H7 (cell line): ENCODE results near the gene SEC23A. TPM values are rescaled to one million over a fixed set of nuclear protein-coding genes. Genes with fewer than 3 reads are reported as not detected.

Source experiments
- DNase-seq: peaks from one replicate; pipeline ENCODE4 v3.0.0; 2012
- H3K27me3 ChIP-seq: 2 replicates; pipeline ENCODE4 v1.6.0; 2011; ENCODE audit warnings: mild to moderate bottlenecking, low read length; ENCODE audit not compliant: control insufficient read depth, insufficient read depth
- H3K36me3 ChIP-seq: replicated peaks from 2 replicates; pipeline ENCODE4 v1.5.1; 2011; ENCODE audit warnings: low read length; ENCODE audit not compliant: control insufficient read depth, insufficient read depth
- H3K4me3 ChIP-seq: 2 replicates; pipeline ENCODE4 v1.5.1; 2011; ENCODE audit warnings: low read depth, mild to moderate bottlenecking, control low read depth, low read length, moderate library complexity; ENCODE audit not compliant: insufficient read depth
- total RNA-seq: library from RNA; depleted of rRNA; stranded (reverse); fragments of >200 nt; shearing (Covaris generic); gene quantifications from 2 replicates; pipeline ENCODE4 v1.2.3, GENCODE V29; 2014; rRNA removed

Gene SEC23A
- total RNA-seq, 1 experiment from 2014 or later, result 105 TPM

DNA sequence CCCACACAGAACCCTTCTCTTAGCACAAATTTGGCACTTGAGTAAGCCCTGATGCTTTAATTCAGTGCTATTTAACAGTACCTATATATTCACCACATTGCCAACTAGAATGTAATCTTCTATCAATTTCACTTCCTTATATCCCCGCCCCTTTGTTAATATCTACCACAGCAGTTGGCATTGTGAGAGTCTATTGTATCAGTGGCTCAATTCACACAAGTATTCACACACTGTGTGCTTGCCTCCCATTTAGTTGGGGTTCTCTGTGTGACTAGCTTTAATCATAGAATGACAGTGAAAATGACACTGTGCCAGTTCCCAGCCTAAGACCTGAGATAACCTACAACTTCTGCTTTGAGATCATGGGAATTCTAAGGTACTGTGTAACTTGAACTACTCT lies 103.1 kb downstream of the SEC23A start:
- no peak for DNase-seq
- no peak overlapping the region for H3K4me3 ChIP-seq
- H3K36me3 ChIP-seq, result no peaks in the 10 kb centered on the region
- no peaks in the 10 kb centered on the region for H3K27me3 ChIP-seq

DNA sequence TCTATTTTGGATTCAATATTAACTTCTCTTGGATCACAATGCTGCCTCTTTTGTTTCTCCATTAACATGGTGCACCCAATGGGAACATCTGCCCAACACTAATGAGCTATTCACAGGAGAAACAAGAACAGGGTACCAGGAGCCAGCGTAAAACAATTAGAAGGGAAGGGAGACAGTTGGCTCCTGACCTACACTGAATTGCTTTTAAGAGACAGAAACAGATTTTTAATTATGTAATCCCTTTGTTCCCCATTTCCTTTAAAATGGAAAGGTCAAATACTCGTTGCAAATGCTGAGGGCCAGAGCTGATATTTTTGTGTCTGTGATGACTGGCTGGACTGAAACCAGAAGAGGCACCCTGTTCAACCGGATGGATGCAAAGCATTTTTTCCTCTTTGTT lies 108.3 kb downstream of the SEC23A start:
- no peak overlapping the region for H3K4me3 ChIP-seq
- no peak for DNase-seq

DNA sequence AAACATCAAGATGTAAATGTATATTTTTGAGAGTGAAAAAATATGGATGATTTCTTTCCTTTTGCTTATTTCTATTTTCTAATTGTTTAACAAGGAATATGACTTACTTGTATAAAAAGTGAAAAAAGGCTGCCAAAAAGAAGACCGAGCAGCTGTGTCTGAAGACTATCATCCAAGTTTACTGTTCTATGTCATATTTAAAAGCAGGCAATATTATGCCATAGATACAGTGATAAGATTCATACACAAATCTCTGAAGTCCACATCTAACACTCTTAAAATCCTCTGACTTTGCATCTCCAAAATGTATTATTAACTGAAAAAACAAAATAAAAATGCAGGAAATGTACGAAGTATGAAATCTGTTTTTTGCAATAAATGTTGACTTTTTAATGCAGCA lies 109.1 kb downstream of the SEC23A start:
- Histone ChIP-seq H3K4me3 (no peak overlapping the region), H3K27me3 (no peaks in the 10 kb centered on the region), H3K36me3 (no peaks in the 10 kb centered on the region)
- no peak for DNase-seq

More for the DNA sequence above, 108.3 kb downstream of the SEC23A start:
- Histone ChIP-seq H3K36me3 (no peaks in the 10 kb centered on the region), H3K27me3 (no peaks in the 10 kb centered on the region)

DNA sequence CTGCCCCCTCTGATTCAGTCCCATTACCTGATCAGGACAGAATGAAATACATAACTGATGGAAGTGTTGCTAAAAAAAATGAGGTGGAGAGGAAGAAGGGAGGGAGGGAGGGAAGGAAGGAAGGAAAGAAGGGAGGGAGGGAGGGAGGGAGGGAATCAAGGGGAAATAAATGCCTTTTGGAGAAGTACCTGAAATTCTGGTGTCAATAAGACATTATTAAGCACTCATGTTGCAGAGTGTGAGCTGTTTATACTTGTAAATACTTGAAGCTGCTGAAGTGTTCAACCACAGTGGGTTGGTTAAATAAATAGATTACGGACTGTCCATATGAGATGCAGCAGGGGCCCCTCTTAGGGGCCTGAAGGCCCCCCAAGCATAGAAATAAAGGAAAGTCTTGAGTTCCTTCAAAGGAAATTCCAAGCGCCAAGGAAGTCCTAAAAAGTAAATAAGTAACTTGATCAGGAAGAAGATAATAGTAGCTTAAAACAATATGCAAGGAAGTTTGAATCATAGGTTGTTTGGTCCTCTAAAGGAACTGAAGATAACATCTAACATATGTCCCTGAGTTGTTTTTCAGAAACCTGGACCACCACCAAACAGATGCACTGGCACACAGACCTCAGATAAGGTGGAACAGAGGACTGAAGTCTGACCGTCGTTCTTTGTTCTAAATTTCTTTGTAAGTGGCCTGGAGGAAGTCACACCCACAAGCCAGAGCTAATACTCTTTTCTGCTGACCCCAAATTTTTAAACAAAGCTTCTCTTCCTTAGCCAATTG lies 110.8 kb downstream of the SEC23A start:
- Histone ChIP-seq H3K4me3 (no peak overlapping the region), H3K36me3 (no peaks in the 10 kb centered on the region), H3K27me3 (no peaks in the 10 kb centered on the region)
- no peak for DNase-seq

DNA sequence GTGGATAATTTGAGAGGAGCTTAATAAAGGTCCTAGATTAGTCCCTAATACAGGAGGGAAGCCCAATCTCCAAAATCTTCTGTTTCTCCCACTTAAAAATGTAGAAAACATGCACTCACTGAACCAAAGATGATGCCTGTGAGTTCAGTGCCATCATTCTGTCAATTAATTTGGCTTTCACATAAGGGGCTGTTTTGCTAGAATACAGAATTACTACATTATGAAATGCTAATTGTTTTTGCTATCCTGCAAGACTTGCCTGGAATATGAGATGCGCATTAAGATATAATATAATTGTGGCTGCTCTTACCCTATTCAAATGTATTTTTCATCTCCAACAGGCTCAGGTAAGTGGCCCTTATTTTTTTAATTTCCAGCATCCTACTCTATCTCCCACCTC lies 111.7 kb downstream of the SEC23A start:
- Histone ChIP-seq H3K27me3 (no peaks in the 10 kb centered on the region), H3K4me3 (no peak overlapping the region), H3K36me3 (no peaks in the 10 kb centered on the region)
- no peak for DNase-seq

DNA sequence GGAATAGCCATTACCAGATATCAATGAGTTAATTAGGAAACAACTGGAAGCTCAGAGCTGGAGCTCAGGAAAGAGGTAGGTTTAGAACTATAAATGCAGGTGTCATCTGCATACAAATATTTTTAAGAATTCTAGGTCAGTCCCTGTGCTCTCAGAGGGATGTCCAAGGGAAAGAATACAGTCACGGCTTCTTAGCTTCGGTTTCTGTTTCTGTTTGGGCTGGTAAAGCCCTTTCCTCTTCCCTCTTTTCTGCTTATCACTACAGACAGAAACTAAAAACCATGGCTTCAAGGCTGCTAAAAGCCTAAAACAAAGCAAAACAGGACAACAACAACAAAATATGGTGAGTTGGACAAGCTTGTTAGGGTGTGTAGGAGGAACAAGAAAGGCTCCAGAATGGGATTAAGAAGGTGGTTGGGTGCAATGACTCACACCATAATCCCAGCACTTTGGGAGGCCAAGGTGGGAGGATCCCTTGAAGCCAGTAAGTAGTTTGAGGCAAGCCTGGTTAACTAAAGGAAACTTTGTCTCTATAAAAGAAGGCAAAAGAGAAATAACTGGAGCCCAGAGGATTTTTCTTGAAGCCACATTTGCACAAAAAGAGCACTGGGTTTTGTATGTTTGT lies 113.0 kb downstream of the SEC23A start:
- Histone ChIP-seq H3K27me3 (no peaks in the 10 kb centered on the region), H3K36me3 (no peaks in the 10 kb centered on the region), H3K4me3 (no peak overlapping the region)
- no peak for DNase-seq

DNA sequence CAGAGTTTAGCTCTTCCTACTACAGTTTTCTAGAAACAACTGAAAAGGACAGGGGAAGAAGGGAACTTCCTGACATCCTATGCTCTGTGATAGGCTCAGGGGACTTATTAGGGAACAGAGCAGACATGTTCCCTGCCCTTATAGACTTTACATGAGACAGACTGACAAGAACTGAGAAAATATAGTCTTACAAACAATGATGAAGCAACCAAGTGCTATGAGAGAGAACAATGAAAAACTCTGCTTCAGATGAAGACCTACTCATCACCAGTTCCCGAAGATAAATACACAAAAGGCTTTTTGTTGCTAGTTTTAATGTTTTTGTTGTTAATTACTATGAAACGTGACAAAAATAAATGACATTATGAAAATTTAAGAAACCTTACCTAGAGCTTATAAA lies 115.3 kb downstream of the SEC23A start:
- H3K27me3 ChIP-seq, result no peaks in the 10 kb centered on the region
- no peak for DNase-seq
- H3K4me3 ChIP-seq, result no peak overlapping the region
- no peaks in the 10 kb centered on the region for H3K36me3 ChIP-seq

DNA sequence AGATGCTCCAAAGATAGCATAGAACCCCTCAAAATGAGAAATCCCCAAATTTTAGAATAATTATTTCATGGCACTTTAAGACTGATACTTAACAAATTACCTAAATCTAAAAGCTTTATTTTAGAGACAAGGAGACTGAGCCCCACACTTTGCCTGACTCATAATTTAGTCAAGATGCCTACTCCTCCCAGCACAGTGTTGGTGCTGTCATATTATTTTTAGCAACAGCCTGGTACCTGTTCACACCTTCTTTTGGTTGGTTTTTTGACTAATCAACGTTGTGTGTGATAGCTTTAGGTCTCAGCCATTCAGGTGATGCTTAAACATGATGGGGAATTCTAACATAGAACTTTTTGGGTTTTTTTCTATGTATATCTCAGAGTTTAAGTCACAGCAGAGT lies 120.2 kb downstream of the SEC23A start:
- no peak overlapping the region for H3K4me3 ChIP-seq
- H3K27me3 ChIP-seq, result no peaks in the 10 kb centered on the region
- no peak for DNase-seq
- H3K36me3 ChIP-seq, result no peaks in the 10 kb centered on the region

DNA sequence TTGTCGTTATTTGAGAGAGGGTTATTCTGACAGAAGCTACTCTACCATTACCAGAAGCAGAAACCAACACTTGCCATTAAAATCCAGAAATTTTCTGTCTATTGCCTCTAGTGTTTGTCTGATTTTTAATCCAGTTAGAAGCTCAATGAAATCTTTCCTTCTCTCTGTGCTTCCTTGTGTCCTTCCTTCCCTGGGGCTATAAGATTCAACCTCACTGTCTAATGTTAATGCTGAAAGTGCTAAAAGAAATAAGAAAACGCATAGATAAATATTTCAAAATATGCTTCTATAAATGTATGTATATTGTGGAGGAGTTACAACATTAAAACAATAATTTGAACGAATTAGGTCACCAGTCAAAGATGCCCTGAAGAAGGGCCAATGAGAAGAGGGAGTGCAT lies 120.8 kb downstream of the SEC23A start:
- Histone ChIP-seq H3K27me3 (no peaks in the 10 kb centered on the region), H3K36me3 (no peaks in the 10 kb centered on the region)
- no peak for DNase-seq

More for the DNA sequence above, 120.8 kb downstream of the SEC23A start:
- no peak overlapping the region for H3K4me3 ChIP-seq

Other genes starting within 250 kb of the SEC23A start
- gene GEMIN2, start 11.1 kb upstream of the SEC23A start, total RNA-seq, result 49.5 and 76.3 TPM in 2 replicates
- 13.3 and 19.0 TPM in 2 replicates for gene TRAPPC6B, start 67.1 kb upstream of the SEC23A start, total RNA-seq
- 24.0 and 46.5 TPM in 2 replicates for gene PNN, start 72.0 kb upstream of the SEC23A start, total RNA-seq
- 11.0 and 13.4 TPM in 2 replicates for gene MIA2, start 130.7 kb upstream of the SEC23A start, total RNA-seq